Ishikawa (cell line): ENCODE data around the gene LINGO4.

Experiments
- CEBPB ChIP-seq: IDR thresholded peaks from 2 replicates; pipeline ENCODE4 v1.6.1; 2012
- CREB1 ChIP-seq: IDR thresholded peaks from 2 replicates; pipeline ENCODE4 v1.6.1; 2012; ENCODE audit warnings: low read depth
- EGR1 ChIP-seq: IDR thresholded peaks from 2 replicates; pipeline ENCODE4 v1.6.1; 2012
- EP300 ChIP-seq: IDR thresholded peaks from 2 replicates; pipeline ENCODE4 v1.6.1; 2012; ENCODE audit warnings: borderline replicate concordance
- FOXM1 ChIP-seq: IDR thresholded peaks from 2 replicates; pipeline ENCODE4 v1.6.1; 2012; ENCODE audit warnings: low read depth, borderline replicate concordance
- MAX ChIP-seq: IDR thresholded peaks from 2 replicates; pipeline ENCODE4 v1.6.1; 2012
- NFIC ChIP-seq: IDR thresholded peaks from 2 replicates; pipeline ENCODE4 v1.6.1; 2012
- RAD21 ChIP-seq: IDR thresholded peaks from 2 replicates; pipeline ENCODE4 v1.6.1; 2012; ENCODE audit warnings: low read depth
- REST ChIP-seq: IDR thresholded peaks from 2 replicates; pipeline ENCODE4 v1.6.1; 2012; ENCODE audit warnings: low read depth, mild to moderate bottlenecking
- TAF1 ChIP-seq: IDR thresholded peaks from 2 replicates; pipeline ENCODE4 v1.6.1; 2012; ENCODE audit warnings: low read depth, mild to moderate bottlenecking
- TCF12 ChIP-seq: IDR thresholded peaks from 2 replicates; pipeline ENCODE4 v1.6.1; 2012; ENCODE audit warnings: low read depth
- TEAD4 ChIP-seq: IDR thresholded peaks from 2 replicates; pipeline ENCODE4 v1.6.1; 2012
- YY1 ChIP-seq: IDR thresholded peaks from 2 replicates; pipeline ENCODE4 v1.6.1; 2012; ENCODE audit warnings: low read depth
- ZBTB7A ChIP-seq: IDR thresholded peaks from 2 replicates; pipeline ENCODE4 v1.6.1; 2012; ENCODE audit warnings: low read depth
- TF ChIP-seq, protein P1 (sequence below): IDR thresholded peaks from 2 replicates; pipeline ENCODE4 v1.6.1; 2012

The LINGO4 gene

DNA sequence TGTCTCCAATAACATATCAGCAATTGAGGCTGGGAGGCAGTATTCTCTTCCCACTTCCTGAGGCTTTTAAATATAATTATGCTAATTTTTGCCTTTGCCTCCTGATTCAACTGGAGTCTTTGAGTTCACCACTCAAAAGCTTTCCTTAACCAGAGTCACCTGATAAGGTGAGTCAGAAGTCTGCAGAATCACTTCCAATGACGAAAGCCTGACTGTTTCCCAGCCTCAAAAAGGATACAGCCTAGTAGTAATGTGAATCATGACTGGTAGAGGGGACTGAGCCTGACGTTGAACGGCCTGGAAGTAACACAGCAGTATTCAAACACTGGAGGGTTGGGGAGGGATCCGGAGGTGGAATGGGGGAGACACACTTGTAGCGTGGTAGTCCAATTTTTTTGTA, 31.5 kb downstream of the LINGO4 start:
- TF ChIP-seq CEBPB = no peak
- TF ChIP-seq ZBTB7A = no peak
- no peak for TF ChIP-seq RAD21
- TF ChIP-seq, protein P1, sequence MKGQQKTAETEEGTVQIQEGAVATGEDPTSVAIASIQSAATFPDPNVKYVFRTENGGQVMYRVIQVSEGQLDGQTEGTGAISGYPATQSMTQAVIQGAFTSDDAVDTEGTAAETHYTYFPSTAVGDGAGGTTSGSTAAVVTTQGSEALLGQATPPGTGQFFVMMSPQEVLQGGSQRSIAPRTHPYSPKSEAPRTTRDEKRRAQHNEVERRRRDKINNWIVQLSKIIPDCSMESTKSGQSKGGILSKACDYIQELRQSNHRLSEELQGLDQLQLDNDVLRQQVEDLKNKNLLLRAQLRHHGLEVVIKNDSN = no peak
- TF ChIP-seq TAF1 = no peak
- TF ChIP-seq REST = no peak

DNA sequence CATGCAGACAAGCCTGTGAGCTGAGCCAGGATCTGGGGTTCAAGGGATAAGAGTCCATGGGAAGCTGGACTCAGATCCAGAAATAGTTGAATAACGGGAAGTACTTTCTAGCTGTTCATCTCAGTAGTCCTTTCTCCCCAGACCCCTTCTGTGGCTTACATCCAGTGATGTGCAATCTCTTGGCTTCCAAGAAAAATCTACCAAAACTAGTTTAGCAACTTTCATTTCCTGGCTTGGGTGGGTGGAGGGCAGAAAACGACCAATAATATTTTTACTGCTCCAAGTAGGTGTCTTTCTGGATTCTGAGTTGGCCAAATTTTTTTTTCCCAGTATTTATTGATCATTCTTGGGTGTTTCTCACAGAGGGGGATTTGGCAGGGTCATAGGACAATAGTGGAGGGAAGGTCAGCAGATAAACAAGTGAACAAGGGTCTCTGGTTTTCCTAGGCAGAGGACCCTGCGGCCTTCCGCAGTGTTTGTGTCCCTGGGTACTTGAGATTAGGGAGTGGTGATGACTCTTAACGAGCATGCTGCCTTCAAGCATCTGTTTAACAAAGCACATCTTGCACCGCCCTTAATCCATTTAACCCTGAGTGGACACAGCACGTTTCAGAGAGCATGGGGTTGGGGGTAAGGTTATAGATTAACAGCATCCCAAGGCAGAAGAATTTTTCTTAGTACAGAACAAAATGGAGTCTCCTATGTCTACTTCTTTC, 36.7 kb downstream of the LINGO4 start:
- peak; percentile 53; the same call in 1 of the 2 replicates for TF ChIP-seq NFIC
- TF ChIP-seq CEBPB = peak; percentile 81

DNA sequence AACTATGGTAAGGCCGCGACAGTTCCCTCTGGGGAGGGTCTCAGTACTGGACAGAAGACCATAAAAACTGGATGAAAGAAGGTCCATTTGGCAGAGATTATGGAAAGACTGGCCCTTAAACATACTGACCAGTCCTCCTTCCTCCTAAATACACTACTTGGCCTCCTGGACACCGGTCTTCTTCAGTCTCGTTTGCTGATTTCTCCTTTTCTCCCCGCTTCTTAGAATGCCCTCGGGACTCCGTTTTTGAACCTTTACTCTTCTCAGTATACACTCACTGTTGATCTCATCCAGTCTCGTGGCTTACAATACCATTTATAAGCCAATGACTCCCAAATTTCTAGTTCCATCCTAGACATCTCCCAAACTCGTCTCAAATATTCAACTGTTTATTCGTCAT, 41.2 kb downstream of the LINGO4 start:
- TF ChIP-seq RAD21 (no peak), ZBTB7A (no peak), TAF1 (no peak)

GRCh38 chr1:151762941-151763921, 42.0 kb downstream of the LINGO4 start, which contains the start of gene MRPL9:
MRPL9 (minus strand) TSS chr1:151763496; CDS start chr1:151763479, 17 bp downstream.
- TF ChIP-seq MAX (peak; percentile 59; the same call in 1 of the 2 replicates), REST (no peak), RAD21 (no peak), FOXM1 (no peak), ZBTB7A (no peak), YY1 (peak; percentile 96), EP300 (no peak), TAF1 (peak; percentile 92), CREB1 (no peak), TCF12 (no peak; the same call in 1 of the 2 replicates), CEBPB (no peak), TEAD4 (peak; percentile 27; the same call in 1 of the 2 replicates), NFIC (peak; percentile 9; the same call in 1 of the 2 replicates), EGR1 (peak; percentile 27; the same call in 1 of the 2 replicates)
- TF ChIP-seq, protein P1 = no peak

DNA sequence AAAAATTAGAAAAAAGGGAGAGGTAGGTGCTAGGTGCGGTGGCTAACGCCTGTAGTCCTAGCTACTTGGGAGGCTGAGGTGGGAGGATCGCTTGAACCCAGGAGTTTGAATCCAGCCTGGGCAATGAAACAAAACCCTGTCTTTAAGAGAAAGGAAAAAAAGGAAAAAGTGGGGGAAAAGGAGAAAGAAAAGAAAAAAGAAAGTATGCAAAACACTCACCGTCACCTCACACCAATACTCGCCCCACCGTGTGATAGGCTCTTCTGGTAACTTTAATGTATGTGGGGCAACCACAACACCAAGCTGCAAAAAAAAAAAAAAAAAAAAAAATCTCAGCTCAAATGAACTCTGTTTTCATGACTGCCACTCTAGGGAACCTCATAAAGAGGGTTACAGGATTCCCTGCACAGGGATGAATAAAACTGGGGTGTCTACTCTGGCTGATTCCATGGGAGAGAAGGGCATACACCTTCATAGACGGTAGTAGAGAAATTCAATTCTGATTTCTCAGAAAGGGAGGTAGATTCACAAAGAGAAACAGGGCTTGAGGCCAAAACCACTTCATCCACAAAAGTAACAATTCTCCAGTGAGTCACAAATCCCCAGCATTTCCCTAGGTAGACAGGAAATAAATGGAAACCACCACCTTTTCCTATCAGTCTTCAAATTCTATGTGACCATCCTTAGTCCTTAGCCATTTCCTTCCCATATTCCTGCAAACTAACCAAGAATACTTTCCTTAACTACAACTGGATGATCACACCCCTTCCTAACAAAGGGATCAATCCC, 44.4 kb downstream of the LINGO4 start:
- TF ChIP-seq EP300 (no peak), ZBTB7A (no peak), EGR1 (no peak), NFIC (no peak), TAF1 (no peak), MAX (no peak), TEAD4 (no peak), TCF12 (no peak), YY1 (no peak), RAD21 (no peak), CEBPB (no peak), FOXM1 (no peak), CREB1 (no peak), REST (no peak)
- TF ChIP-seq, protein P1 = no peak
